ENCODE results near the gene NGEF.

Gene NGEF

DNA sequence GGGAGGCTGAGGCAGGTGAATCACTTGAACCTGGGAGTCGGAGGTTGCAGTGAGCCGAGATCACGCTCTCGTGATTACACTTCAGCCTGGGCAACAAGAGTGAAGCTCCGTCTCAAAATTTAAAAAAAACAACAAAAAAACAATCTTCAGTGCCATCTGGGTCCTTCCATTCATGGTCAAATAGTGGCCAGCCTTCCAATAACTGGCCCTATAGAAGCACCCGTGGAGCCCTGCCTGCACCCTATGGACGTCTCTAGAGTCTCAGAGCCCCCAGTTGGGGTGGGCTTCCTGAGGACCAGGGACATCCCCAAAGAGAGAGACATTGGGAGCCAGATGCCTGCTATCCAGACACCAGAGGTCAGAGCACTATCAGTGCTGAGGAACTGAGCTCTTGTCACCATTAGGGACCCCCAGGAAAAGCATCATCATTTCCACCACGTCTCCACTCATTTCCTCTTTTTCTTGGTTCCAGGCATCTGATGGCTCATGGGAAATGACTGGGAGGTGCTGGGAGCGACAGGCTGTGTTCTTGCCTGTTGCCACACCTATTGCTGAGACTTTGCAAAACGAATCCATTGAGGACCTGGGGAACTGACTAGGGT lies 28.8 kb upstream of the NGEF start:
- DNase-seq, result no peak

DNA sequence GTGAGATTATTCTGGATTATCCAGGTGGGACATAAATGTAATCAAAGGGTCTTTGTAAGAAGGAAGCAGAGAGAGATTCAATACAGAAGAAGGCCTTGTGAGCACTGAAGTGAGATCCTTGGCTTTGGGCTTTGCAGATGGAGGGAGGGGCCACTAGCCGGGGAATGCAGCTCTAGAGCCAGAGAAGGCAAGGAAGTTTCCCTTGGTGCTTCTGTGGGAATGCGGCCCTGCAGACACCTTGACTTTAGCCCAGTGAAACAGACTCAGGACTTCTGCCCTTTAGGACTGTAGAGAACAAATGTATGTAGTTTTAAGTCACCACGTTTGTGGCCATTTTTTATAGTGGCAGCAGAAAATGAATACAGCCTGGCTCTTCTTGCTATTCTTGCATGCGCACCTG lies 27.5 kb upstream of the NGEF start:
- DNase-seq, result no peak

- no peak for DNase-seq
Observed at GRCh38 chr2:233039846-233040530, 26.9 kb upstream of the NGEF start.

- DNase-seq, result no peak
Observed at GRCh38 chr2:233039212-233039845, 26.3 kb upstream of the NGEF start.

- DNase-seq, result no peak
Observed at GRCh38 chr2:233037078-233037477, 24.0 kb upstream of the NGEF start.

DNA sequence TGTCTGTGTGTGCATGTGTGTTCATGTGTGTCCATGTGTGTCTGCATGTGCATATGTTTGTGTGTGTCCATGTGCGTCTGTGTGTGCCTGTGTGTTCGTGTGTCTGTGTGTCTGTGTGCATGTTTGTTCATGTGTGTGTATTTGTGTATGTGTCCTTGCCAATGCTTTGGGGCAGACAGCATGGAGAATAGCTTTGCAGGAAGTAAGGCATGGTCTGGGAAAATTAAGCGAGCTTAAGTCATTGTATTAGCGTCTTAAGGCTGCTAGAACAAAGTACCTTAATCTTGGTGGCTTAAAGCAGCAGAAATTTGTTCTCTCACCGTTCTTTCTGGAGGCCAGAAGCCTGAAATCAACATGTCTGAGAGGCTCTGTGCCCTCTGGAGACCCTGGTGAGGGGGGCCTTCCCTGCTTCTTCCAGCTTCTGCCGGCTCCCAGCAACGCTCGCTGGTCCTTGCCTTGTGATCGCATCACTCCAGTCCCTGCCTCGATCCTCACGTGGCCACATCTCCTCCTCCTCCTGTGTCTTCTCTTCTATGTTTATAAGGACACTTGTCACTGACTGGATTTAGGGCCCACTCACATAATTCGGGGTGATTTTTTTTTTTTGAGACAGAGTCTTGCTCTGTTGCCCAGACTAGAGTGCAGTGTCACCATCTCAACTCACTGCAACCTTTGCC lies 23.2 kb upstream of the NGEF start:
- DNase-seq, result no peak

DNA sequence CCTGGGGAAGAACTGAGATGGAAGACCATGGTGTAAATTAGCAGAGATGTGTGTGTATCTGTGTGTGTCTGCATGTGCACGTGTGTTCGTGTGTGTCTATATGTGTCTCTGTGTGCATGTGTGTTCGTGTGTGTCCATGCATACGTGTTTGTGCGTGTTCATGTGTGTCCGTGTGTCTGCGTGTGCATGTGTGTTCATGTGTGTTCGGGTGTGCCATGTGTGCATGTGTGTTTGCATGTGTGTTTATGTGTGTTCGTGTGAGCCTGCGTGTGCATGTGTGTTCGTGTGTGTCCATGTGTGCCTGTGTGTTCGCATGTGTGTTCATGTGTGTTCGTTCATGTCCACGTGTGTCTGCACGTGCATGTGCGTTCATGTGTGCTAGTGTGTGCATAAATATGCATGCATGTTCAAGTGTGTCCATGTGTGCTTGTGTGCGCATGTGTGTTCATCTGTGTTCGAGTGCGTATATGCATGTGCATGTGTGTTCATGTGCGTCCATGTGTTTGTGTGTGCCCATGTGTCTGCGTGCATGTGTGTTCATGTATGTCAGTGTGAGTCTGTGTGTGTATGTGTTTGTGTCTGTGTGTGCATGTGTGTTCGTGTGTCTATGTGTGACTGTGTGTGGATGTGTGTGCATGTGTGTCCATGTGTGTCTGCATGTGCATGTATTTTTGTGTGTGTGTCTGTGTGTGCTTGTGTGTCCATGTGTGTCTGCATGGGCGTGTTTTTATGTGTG lies 22.5 kb upstream of the NGEF start:
- DNase-seq, result no peak

GRCh38 chr2:233034091-233034882 lies 21.2 kb upstream of the NGEF start:
- DNase-seq, result no peak

- DNase-seq, result no peak
Observed at GRCh38 chr2:233033672-233034071, 20.6 kb upstream of the NGEF start.

DNA sequence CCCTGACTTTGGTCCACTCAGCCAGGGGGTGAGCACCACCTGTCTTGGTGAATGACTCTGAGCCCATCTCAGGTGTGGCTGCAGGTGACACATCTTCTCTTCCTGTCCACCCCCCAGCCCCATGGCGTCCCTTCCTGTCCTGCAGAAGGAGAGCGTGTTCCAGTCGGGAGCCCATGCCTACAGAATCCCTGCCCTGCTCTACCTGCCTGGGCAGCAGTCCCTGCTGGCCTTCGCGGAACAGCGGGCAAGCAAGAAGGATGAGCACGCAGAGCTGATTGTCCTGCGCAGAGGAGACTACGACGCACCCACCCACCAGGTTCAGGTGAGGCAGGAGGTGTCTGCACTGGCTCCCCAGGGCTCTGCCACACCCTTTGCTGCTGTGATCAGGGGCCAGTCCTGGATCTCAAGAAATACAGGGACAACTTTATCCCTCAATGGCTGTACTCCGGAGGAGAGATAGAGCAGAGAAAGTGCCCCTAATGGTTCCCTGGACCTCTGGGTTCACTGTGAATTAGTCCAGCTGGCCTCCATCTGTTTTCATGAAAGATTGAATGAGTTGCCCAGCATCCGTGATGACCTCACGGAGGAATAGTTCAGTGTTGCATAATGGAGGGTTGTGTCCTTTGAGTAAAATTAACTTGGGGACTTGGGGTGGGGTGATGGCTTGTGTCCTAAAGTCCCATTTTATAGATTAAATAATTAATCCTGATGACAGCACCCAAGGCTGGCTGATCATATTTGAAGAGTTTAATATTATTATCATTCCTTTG lies 19.7 kb upstream of the NGEF start, which contains the start of gene NEU2:
NEU2 (plus strand) TSS at position 122 of the 770 bp plus-strand sequence; CDS start at position 122, 0 bp downstream.
- no peak for DNase-seq

DNA sequence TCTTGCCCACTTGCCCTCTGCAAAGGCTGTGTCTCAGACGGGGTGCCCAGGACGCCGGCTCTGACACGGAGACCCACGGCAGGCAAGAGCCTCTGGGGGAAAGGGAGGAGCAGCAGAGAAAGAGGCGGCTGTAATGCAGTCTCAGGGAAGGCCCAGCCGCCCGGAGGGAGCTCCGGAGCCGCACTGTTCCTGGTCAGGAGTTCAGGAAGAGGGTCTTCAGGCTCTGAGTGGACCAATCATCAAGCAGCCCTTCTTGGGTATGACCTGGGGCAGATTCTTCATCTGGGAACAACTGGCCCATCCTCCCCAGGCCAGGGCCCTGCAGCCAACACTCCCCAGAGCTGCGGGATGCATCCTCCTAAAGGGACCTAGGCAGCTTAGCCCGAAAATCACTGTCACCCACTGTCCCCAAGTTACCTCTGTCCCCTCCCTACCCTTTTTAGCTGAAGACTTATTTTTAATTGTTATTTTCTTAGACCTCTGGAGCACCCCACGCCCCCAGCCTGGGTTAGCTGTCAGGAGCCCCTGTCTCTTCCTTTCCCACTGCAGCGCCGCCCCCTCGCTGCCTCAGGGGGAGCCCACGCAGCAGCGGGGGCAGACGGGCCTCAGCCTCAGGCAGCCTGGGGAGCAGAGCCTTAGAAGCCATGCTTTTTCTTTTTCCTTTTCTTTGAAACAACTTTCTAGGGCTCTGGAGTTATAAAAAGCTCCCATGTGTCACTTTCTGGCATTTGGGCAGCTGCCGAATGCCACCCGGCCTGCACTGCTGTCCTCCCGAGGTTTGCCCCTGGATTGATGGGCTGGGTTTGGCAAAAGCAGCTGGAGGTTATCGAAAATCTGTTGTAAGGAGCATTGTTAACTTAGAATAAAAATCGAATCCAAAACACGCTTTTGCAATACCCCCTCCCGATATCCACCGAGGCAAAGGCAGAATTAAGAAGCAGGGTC lies 18.8 kb upstream of the NGEF start:
- DNase-seq, result no peak

GRCh38 chr2:233029321-233029720 lies 16.3 kb upstream of the NGEF start:
- DNase-seq, result no peak

DNA sequence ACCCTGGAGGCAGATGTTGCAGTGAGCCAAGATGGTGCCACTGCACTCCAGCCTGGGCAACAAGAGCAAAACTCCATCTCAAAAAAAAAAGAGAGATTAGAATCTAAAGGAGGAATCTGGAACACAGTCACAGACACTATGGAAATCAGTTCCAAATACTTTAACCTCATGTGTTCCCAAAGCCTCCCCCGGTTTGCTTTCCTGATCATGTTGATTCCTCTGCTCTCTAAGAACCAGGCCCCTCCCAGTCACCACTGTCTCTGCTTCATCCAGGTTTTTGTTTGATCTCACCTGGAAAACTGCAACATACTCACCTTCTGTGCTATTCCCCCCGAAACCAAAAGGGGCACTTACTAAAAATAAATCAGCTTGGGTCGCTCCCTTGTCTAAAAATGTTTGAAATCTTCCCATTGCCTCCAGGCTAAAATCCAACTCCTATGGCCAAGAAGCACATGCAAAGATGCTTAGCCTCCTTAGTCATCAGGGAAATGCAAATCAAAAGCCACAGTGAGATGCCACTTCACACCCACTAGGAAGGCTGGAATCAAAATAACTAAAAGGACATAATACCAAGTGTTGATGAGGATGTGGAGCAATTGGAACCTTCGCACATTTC lies 13.2 kb upstream of the NGEF start:
- no peak for DNase-seq

DNA sequence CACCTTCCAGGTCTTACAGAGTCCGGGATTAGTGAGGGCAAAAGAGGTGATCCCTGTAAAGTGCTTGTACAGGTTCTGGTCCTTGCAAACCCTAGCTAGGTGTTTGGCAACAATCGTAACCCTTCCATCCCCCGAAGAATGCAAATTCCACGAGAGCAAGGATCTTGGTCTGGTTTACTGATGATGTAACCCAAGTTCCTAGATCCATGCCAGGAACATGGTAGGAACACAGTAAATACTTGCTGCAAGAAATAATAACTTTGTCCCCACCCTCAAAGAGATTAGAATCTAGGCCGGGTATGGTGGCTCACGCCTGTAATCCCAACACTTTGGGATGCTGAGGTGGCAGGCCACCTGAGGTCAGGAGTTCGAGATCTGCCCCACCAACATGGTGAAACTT lies 12.7 kb upstream of the NGEF start:
- no peak for DNase-seq

DNA sequence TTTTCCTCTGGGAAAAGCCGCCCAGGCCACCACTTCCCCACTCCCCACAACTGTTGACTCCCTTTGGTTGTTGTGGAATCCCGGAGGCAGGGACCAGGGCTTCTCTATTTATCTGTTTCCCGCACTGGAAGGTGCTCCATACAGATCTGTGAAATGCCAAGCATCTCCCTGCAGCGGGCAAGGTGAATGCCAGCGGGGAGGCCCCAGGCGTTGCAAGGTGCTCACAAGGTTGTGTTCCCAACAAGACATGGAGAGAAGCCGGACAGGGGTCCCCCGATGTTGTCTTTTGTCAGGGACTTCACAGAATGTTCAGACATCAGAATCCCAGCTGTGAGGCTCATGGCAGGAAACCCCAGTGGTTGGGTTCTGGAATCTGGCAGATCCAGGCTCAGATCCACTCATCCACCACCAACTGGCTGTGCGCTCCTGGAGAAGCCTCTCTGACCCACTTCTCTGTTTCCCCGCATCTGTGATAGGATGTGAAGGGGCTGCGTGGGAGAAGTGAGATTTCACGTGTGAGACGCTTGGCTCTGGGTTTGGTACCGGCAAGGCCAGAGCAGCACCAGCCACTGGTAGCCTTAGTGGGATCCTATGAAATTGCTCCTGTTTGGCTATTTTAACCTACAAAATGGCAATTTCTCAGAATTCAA lies 10.8 kb upstream of the NGEF start:
- no peak for DNase-seq

DNA sequence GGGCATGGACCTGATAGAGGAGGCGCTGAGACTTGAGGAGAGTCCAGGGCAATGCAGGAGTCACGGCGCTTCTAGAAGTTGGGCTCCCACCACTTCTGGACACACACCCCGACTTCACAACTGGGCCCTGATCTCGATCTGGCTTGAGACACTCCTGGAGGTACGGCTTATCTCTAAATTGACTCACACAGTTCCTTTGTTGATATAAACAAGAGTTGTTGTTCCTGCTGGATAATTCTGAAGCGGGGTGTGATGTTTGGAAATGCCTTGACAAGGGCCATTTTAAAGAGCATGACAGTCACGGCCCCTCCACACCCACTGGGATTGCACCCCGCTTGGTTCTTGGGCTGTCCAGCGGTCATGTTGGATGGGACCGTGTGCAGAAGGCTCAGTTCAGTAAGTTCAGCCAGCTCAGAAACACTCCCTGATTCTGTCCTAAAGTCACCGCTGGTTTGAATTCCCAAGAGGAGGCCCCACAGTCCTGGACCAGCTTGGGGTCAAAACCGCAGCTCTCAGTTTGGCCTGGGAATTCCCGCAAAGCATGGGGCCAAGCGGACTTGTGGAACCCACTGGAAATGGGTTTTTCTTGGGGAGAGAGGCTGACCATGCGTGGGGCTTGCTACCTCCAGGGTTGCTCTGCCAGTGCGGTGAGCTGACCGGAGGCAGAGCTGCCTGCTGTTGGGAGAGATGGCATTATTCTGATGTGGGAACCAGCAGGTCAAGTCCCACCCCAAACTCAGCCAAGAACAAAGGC lies 10.1 kb upstream of the NGEF start:
- DNase-seq, result no peak

- DNase-seq, result no peak
Observed at GRCh38 chr2:233022561-233022960, 9.5 kb upstream of the NGEF start.

DNA sequence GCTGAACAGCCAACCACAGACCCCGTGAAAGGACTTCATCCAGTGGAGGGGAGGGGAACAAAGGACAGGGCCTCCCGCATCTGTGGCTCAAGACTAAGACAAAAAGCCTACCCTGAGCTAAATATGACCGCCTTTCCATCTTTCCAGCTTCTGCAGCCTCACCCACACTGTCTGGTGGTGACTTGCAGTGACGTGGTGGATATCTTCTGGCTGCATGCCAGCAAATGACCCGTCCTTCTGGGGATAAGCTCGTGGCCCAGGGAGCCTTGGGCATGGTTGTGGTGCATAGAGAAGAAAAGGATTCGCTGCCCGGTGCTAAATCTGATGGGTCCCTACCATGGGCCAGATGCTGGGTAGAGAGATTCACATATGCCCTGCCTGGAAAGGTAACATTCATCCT lies 8.7 kb upstream of the NGEF start:
- no peak for DNase-seq
